Right kidney (tissue), 1 donor: ENCODE data around the gene IGDCC3.

ENCODE experiments used
- DNase-seq: peaks from one replicate; pipeline ENCODE4 v3.0.0-alpha.2; 2016

The IGDCC3 gene

DNA sequence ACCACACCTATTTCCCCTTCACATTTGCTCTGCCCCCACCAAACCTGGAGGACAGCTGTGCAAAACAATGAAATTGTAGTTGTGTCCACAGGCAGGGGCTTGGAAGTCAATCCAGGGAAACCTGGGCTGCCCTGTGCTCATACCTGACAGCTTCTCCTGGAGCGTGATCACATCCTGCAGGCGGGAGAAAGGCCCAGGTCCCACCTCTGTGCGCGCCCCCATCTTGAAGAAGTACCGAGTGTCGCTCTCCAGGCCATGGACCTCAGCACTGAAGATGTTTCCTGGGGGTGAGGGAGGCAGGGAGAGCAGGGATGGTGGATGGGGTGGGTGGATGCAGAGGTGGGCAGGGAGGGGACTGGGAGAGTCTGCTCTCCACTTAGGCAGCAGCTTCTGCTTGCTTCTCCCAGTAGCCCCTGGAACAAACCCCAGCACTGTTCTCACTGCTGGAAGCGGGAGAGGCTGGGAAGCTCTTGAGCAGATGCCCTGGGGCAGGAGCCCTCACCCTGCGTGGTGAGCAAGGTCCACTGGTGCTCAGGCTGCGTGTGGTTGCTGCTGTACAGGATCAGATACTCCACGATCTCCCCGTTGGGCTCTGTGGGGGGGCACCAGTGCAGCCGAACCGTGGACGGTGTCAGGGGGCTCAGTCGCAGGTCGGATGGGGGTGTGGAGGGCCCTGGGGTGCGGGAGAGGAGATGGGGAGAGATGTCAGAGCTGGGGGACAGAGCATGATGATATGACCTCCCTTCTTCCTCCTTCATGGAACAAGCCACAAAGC is 10.7 kb upstream of the IGDCC3 start:
- DNase-seq: no peak

DNA sequence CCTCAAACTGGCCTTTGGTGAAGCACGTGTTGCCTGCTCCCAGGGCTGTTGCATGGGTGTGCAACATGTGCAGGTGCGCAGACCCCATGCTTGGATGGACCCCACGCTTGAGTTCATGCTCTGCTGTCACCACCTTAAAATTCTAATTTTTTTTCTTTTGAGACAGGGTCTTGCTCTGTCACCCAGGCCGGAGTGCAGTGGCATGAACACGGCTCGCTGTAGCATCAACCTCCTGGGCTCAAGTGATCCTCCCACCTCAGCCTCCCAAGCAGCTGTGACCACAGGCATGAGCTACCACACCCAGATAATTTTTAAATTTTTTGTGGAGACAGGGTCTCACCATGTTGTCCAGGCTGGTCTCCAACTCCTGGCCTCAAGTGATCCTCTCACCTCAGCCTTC is 9.1 kb upstream of the IGDCC3 start:
- DNase-seq: no peak

DNA sequence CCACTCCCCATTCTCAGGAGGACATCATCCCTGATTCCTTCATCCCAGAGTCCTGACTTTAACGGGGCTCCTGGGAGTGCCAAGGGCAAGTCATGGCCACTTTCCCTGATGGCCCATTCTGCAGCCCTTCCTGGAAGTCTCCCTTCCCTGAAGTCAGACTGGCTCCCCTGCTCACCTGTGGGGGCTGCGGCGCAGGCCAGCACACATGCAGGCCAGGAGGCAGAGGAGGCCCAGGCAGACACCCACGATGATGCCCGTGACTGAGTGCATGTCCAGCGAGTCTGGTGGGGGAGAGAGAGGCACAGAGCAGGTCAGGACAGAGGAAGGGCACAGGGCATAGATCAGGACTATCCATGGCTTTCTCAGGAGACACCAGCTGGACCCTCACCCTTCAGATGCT is 8.6 kb upstream of the IGDCC3 start:
- DNase-seq: no peak

DNA sequence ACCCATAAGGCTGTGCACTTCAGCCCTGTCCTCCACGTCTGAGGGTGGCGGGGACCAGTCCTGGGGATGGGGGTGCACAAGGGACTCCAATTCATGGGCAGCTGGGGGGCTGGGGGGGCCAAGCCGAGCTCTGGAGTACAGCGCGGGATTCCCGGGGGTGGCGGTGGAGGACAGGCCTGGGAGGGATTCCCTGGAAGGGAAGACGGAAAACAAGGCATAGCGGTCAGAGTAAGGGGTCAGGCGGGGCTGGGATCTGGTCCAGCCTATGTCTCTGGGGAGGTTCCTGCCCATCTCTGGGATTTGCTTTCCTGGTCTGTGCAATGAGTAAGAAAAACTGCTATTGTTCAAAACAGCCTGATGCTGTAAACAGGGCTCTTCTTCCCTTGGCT is 8.1 kb upstream of the IGDCC3 start:
- DNase-seq: no peak

DNA sequence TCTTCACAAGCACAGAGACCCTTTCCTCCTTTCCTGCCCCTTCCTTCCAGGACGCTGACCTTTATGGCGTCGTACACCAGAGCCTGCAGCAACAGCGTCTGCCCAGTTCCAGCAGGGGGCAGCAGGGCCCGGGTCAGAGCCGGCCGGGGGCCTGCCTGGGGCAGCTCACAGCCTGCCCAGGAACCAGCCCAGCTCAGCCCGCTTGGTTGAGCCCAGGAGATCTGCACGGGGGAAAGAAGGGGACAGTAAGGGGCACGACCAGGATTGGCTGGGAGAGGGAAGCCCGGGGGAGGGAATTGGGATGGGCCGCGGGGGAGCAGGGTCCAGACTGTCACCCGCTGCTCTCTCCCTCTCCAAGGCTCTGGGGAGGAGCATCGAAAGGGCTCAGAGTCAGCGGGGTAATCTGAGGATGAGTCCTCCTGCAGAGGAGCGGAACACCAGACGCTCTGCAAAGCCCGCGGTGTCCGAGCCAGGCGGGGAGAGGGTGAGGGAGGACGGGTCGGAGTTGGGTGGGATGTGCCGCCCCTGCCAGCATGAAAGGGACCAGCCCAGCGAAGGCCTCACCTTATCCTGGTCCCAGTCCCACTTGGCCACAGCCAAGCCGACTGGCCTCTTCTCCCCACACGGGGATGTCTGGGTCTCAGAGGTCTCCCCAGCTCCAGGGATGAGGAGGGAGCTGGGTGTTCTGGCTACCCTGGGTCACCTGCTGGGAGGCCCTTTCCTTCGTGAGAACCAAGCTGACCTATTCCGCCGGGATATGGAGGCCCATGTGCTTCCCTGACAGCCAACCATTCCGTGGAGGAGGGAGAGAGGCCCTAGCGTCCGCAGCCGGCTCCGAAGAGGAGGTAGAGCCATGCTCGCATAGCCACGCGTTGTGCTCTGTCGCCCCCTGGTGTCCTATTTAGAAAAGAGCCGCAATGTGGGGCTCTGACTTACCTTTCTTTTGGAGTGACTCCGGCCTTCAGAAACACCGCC is 7.4 kb upstream of the IGDCC3 start:
- DNase-seq: peak; percentile 87

DNA sequence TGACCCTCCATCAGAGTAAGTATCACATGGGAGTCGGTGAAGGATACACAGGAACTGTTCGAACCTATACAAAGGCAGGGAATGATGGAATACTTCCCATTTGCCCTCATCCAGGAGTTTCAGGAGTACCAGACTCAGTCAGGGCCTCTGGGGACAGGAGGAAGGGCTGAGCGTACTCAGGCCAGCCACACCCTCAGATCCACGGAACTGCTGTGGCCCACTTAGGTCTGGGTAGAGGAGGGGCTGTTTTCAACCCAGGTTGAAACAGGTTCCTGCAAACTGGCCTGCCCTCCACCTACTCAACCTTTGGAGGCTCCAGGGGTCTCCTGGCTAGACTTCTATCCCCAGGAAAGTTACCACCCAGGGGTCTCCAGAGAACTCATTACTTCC is 6.7 kb upstream of the IGDCC3 start:
- DNase-seq: no peak

DNA sequence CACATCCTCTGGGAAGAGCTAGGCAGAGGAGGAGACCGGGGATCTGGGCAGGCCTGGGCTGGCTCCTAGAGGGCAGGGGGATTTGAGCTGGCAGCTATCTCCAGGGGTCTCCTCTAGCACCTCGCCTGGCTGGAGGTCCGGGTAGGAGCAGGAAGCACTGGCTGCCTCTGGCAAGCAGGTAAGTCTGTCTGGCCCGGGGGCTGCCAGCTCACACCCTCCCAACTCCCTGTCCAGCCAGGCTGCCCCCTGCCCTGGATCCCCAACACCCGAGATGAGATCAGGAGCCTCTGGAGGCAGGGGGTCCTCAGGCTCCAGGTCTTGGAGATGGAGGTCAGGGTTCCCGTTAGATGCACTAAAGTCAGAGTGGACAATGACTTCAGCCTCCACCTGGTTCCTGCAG is 6.2 kb upstream of the IGDCC3 start:
- DNase-seq: no peak

DNA sequence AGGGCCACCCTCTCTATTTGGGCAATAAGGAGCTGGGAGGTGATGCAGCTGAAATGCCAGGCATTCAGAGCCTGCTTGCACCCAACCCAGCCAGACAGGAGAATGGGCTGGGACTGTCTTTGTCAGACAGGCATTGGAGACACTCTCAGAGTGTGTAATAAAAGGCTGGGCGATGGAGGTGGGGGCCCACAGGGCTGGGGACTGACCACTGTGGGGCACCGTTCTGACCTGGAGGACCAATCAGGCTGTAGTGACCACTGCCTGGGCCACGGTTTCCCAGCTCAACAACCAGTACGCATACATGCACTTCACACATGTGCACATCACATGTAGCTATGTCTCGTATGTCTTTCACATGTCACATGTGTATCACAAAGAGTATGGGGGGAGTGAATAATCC is 5.7 kb upstream of the IGDCC3 start:
- DNase-seq: no peak

DNA sequence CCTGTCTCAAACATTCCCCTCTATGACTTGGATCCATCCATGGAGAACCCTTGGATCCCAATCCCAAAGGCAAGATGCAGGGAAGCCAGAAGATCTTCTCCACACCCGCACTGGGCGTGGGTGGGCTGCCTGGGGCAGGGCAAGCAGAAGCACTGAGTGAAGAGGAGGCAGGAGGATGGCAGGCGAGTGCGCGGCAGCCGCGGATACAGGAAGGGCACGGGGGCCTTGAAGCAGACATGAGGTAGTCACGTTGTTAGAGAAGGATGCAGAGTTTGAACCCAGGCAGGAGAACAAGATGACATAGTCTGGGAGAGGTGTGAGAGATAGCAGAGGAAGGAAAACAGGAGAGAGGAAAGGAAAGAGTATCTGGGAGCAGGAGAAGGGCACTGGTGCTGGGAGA is 5.1 kb upstream of the IGDCC3 start:
- DNase-seq: no peak

DNA sequence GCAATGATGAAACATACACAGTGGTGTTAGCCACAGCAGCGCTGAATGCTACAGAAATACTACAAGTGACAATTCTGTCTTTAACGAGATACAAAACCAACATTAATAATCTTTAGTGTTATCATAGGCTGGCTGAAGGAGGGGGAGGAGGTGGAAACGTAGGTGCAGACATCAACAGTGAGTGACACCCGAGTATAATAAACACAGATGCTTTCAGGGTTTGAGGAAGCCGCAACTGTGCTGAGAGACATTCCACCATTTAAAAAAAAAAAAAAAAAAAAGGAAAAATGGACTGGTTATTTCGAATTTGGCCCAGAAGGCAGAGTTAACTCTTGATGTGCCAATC is 4.3 kb upstream of the IGDCC3 start:
- no peak for DNase-seq

DNA sequence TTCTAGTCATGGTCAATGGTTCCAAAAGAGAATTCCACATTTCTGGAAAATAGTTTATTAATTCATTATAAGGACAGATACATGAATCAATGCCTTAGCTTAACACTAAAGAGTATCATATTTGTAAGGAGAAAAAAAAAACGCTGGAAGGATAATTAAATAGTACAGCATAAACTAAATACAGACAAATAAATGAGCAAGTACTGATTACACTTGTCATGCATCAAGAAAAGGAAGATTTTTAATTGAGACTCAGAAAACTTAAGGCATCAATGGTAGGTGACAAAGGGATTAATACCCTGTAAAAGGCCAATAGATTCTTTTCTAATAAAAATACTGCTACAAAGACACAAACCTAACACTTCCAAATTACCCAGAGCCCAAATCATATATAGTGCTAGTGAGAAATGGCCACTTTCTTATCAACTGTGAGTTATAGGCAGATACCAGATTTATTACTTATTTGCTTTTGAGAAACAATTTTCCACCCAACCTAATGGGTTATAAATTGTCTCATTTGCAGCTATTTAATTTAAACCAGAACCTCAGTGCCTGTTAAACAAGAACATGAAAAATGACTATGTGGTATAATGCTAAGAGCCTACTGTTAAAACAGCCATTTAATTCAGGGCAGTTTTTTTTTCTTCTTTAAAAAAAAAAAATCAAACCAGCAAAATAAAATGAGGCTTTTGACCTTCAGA is 3.8 kb upstream of the IGDCC3 start:
- no peak for DNase-seq

DNA sequence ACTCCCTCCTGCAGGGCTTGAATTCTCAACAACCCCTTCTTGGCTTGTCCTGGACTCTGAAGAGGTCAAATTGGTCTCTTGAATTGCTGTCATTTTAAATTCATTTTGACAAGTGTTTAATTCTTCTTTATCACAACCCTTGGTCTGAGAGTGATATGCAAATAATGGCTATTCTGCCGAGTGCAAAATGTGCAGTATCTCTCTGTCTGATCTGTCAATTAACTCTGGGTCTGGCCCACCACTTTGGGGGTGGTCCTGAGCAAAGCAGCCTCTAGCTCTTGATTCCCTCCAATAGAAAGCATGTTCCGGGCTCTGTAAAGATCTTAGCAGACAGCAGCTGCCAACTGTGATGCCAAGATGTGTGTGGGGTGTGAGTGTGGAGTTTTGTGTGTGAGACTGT is 2.2 kb upstream of the IGDCC3 start:
- no peak for DNase-seq

DNA sequence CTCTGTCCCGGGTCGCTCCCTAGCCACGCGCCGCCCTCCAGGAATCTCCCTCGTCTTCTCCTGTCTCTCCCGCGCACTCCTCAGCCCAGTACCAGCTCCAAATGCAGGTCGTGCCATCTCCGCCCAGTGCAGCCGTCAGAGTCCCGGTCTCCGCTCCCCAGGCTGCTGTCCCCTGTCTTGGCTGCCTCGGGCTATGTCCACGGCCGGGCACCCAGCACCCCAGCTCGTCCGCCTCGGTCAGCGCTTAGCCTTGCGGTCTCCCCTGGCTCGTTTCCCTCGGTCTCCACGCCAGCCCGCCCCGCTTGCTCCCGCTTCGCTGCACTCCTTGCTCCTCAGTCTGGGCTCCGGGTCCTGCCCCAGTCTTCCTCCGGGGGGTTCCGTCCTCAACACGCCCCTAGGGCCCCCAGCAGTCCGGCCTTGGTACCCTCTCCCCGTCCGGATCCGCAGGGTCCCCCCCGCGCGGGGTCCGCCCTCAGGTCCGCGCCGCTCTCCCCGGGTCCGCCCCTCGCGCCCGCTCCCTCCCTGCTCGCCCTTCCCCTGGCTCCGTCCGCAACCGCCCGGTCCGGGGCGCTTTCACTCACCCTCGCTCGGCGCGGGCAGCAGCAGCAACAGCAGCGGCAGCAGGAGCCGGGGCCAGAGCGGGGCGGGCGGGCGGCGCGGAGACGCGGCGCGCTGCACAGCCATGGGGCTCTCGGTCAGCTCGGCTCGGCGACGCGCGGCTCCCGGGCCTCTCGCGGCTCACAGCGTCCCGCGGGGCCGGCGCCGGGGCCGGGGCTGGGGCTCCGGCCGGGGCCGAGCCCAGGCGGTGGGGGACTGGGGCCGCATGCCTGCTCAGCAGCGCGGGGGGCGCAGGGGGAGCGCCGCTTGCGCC is 462 bp downstream of the IGDCC3 start:
- DNase-seq: peak; percentile 85

DNA sequence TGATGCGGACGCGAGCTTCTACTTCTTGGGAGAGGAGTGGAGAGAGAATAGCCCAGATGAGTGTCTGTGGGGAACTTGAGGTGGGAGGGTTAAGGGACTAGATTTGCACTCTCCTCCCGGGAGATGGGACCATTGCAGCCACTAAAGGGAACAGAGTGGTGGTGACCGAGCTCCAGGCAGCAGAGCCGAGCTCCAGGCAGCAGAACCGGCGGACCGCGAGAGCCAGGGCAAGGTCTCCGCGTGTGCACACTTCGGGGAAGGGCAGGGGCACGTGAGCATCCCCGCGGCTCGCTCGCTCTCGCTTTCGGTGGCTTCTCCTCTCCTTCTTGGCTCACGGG is 1.1 kb downstream of the IGDCC3 start:
- no peak for DNase-seq

DNA sequence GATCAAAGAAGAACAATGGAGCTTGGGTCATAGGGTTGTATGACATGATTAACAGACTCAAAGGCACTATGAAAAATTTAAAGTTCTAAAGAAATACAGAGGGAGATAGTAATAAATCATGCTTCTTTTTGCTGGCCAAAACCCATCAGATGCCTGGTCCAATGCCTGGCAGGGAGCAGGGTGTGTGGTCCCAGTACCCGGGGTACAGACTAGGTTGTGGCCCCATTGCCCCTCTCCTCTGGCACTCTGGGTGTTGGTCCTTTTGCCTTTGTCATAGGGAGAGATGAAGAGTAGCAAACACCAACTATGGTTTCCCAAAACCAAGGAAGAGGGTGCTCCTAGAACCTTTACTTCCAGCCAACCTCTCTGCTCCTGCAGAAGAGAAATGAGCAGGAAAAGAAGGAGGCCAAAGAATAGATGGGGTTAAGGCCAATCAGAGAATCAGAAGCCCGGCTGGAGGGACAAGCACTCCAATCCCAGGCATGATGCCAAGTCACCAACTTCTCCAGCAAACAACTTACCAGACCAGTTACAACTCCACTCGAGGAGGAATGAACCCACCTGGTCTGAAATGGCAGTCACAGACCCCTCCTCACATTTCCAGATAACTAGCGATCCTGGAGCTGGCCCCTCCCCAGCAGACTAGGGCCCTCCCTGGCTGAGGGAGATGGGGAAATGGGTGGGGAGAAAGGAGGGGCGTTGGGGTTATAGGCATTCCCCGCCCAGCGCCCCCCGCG is 1.8 kb downstream of the IGDCC3 start:
- no peak for DNase-seq

DNA sequence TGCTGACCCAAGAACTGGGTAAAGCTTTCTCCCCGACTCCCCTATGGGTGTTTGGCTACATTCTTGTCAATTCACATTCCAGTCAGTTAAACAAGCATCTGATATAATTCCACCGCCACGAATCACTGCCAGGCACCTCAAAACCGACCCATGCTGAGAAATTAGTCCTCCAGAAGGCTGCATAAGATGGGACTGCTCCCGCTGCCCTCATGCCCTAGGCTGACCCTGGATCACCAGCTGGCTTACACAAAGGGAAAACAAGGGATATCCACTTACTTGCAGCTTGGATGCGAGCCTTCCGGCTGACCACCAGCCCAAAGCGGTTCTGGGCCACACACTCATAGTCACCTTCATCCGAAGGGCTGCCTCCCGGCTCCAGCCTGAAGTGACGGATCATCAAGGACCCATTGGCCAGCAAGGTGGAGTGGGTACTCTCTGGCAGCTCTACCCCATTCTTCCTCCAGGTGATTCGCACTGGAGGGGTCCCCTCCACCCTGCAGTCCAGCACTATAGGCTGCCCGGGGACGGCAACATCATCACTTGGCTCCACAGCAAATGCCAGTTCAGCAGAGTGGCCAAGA is 2.9 kb downstream of the IGDCC3 start:
- DNase-seq: no peak

DNA sequence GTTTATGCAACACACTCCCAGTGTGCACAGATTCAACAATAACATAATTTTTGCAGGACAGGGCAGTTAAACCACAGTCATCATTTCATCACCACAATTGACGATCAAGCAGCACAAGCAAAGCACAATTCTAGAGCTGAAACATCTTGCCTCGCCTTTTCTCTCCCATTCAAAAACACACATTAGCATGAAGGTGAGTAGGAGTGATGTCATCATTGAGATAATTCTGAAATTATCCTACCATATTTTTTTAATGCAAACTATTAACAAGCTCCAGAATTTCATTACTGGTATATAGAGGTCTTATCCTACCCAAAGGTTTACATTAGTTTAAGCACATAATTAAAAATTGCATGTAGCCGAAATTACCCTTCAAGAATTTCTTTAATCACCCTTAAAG is 3.5 kb downstream of the IGDCC3 start:
- no peak for DNase-seq

DNA sequence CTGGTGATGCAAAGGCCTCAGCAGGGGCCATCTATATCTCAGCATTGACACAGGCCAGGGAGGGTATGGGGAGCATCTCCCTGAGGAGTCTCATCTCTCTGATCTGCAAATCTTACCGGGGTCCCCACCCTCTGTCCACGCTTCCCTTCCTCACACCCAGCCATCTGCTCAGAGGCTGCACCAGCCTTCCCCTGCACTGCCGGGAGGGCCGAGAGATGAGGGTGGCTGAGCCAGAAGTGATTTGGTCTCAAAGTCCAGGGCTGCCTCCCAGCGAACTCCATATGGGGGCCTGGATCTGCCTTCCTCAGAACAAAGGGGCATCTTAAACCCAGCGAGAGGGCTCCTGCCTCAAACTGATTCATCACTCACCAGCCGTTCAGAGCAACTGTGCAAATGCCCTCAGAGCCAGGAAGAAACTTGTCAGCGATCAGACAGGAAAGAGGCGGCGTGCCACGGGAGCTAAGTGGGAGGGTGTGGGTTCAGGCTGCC is 4.6 kb downstream of the IGDCC3 start:
- no peak for DNase-seq

DNA sequence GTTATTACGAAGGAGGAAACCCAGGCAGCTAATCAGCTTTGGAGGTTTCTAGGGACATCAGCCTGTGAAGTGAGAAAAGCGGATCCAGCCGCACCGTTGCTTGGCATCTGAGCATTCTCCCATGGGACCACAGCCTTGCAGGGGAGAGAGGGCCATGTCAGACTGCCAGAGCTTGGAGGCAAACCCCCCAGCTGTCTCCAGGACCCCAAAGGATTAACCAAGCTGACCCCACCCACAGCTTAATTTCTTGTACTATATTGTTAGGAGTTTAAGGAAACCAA is 5.1 kb downstream of the IGDCC3 start:
- no peak for DNase-seq

DNA sequence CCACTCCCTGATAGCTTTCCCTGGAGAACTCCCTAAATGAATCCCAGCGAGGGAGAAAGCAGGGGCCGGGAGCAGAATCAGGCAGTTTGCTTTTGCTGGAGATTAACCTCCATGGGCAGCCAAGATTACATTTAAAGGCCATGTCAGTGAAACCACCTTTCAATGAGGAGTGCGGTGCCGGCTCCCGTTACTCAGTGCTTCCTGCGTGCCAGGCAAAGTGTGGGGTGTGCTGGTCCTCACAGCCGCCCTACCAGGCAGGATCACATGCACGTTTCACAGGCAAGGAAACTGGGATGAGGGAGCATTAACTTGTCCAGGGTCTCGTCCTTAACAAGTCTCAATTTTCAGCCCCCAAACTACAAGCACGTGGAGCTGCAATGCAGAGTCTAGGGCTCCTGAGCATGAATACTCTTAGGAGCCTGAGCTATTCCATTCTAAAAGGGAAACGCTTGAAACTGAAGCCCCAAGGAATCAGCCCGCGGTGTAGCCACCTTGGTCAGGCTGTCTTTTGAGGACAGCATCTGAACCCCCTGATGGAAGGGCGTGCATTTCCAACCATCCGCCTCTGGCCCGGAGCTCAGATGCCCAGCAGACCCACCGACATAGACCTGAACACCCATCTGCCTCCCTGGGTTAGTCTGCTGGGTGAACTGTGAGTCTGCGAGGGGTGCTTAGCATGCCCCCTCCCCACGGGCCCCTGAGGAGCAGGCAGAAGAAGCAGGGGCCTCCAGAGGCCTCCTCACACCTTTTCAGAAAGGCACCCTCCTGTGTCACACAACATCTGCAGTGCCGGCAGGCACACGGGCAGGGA is 5.6 kb downstream of the IGDCC3 start:
- DNase-seq: no peak
